H1 (cell line): ENCODE data around the gene ANKRD30A. TPM values are rescaled to one million over a fixed set of nuclear protein-coding genes. Genes with fewer than 3 reads are reported as not detected.

ENCODE experiments used
- CTCF ChIA-PET: fragments of 300-600 bp; sonication (Branson Sonifier 250); formaldehyde crosslinking; loops from one replicate; lab custom pipeline; 2021; ENCODE audit not compliant: partially characterized antibody; lab: Charles Lee
- POLR2A ChIA-PET: fragments of 300-600 bp; sonication (Branson Sonifier 250); formaldehyde crosslinking; loops from one replicate; lab custom pipeline; 2021; ENCODE audit warnings: inconsistent platforms; ENCODE audit not compliant: partially characterized antibody; lab: Charles Lee
- DNase-seq, 2 experiments: peaks; one replicate each; pipeline versions ENCODE4 v3.0.0 to v3.0.0-alpha.2; 2010 to 2022; ENCODE audit warnings: low spot score in 2 of 2, low read depth in 1 of 2, mixed read lengths in 1 of 2
- FAIRE-seq: peaks from 2 replicates; lab custom pipeline; 2011; peaks lifted over from hg19 to GRCh38; lab: Jason Lieb, UNC
- H2AFZ ChIP-seq: 2 replicates; pipeline ENCODE4 v1.8.1; 2012; ENCODE audit warnings: low read length, inconsistent platforms
- H2AK5ac ChIP-seq: 2 replicates; pipeline ENCODE4 v1.6.1; 2013; ENCODE audit warnings: low read depth, low read length
- H2BK120ac ChIP-seq: replicated peaks from 2 replicates; pipeline ENCODE3; 2013; ENCODE audit warnings: low read depth, low read length, inconsistent platforms
- H2BK12ac ChIP-seq: 2 replicates; pipeline ENCODE4 v1.6.1; 2013; ENCODE audit warnings: low read depth, low read length
- H2BK15ac ChIP-seq: 2 replicates; pipeline ENCODE4 v1.6.1; 2013; ENCODE audit warnings: low read length
- H2BK20ac ChIP-seq: 2 replicates; pipeline ENCODE4 v1.6.1; 2013; ENCODE audit warnings: low read length
- H2BK5ac ChIP-seq: 2 replicates; pipeline ENCODE4 v1.6.1; 2013; ENCODE audit warnings: low read depth, low read length
- H3K14ac ChIP-seq: 2 replicates; pipeline ENCODE4 v1.6.1; 2013; ENCODE audit warnings: inconsistent platforms; ENCODE audit not compliant: insufficient read length
- H3K18ac ChIP-seq: 2 replicates; pipeline ENCODE4 v1.6.1; 2013; ENCODE audit warnings: low read length; ENCODE audit errors: extremely low read depth
- H3K23ac ChIP-seq: 2 replicates; pipeline ENCODE4 v1.6.1; 2013; ENCODE audit warnings: inconsistent platforms; ENCODE audit not compliant: insufficient read length
- H3K23me2 ChIP-seq: 2 replicates; pipeline ENCODE4 v1.6.1; 2013; ENCODE audit warnings: low read depth, low read length
- H3K27ac ChIP-seq: 2 replicates; pipeline ENCODE4 v1.6.1; 2011; ENCODE audit warnings: low read depth, low read length, inconsistent platforms
- H3K27me3 ChIP-seq, 4 experiments: replicated peaks in 1 of 4; 1 replicate in 1 of 4; 2 replicates in 3 of 4; pipeline versions ENCODE4 v1.6.1 to v1.8.1; 2011 to 2013; ENCODE audit warnings: low read length in 3 of 4, mild to moderate bottlenecking in 3 of 4, inconsistent platforms in 2 of 4, mixed read lengths in 2 of 4, moderate library complexity in 1 of 4; ENCODE audit not compliant: control insufficient read depth in 3 of 4, insufficient read depth in 3 of 4; ENCODE audit errors: extremely low read depth in 1 of 4
- H3K36me3 ChIP-seq, 4 experiments: 2 replicates each; pipeline versions ENCODE4 v1.6.1 to v1.8.1; 2011 to 2013; ENCODE audit warnings: mild to moderate bottlenecking in 4 of 4, low read length in 3 of 4, moderate library complexity in 2 of 4, control low read depth in 1 of 4, inconsistent platforms in 1 of 4; ENCODE audit not compliant: insufficient read depth in 4 of 4, control insufficient read depth in 2 of 4
- H3K4ac ChIP-seq: replicated peaks from 2 replicates; pipeline ENCODE3; 2013; ENCODE audit warnings: low read length, low read depth, mixed read lengths, inconsistent platforms; ENCODE audit not compliant: insufficient read length
- H3K4me1 ChIP-seq, 4 experiments: replicated peaks in 1 of 4; 1 replicate in 1 of 4; 2 replicates in 3 of 4; pipeline versions ENCODE4 v1.6.1 to v1.8.1; 2011 to 2013; ENCODE audit warnings: low read length in 3 of 4, inconsistent platforms in 2 of 4, mixed read lengths in 1 of 4; ENCODE audit not compliant: insufficient read depth in 4 of 4, control insufficient read depth in 3 of 4
- H3K4me2 ChIP-seq, 2 experiments: 2 replicates each; pipeline versions ENCODE4 v1.6.1 to v1.8.1; 2011 to 2013; ENCODE audit warnings: low read depth in 2 of 2, low read length in 2 of 2, control low read depth in 1 of 2, inconsistent platforms in 1 of 2, mild to moderate bottlenecking in 1 of 2; ENCODE audit not compliant: insufficient read depth in 1 of 2
- H3K4me3 ChIP-seq, 4 experiments: fragments of 200-600, 300-600 bp in 1 of 4; sonication (generic), shearing (Covaris generic), sonication (Bioruptor Twin) in 1 of 4; 2 replicates each; pipeline versions ENCODE4 v1.5.1 to v1.8.1; 2011 to 2016; ENCODE audit warnings: low read length in 4 of 4, low read depth in 3 of 4, control low read depth in 2 of 4, inconsistent platforms in 2 of 4, mild to moderate bottlenecking in 2 of 4, mixed read lengths in 1 of 4, moderate library complexity in 1 of 4; ENCODE audit not compliant: insufficient read depth in 2 of 4; ENCODE audit errors: extremely low read depth in 1 of 4
- H3K56ac ChIP-seq: replicated peaks from 2 replicates; pipeline ENCODE3; 2013; ENCODE audit warnings: low read depth, mild to moderate bottlenecking, mixed read lengths, low read length, inconsistent platforms; ENCODE audit not compliant: insufficient read length
- H3K79me1 ChIP-seq: 2 replicates; pipeline ENCODE4 v1.6.1; 2013; ENCODE audit warnings: low read depth, low read length, control low read depth
- H3K79me2 ChIP-seq, 2 experiments: 2 replicates each; pipeline versions ENCODE4 v1.6.1 to v1.8.1; 2012 to 2013; ENCODE audit warnings: low read length in 2 of 2, mild to moderate bottlenecking in 2 of 2, inconsistent platforms in 1 of 2; ENCODE audit not compliant: insufficient read depth in 2 of 2, control insufficient read depth in 1 of 2
- H3K9ac ChIP-seq, 4 experiments: replicated peaks in 1 of 4; 1 replicate in 1 of 4; 2 replicates in 3 of 4; pipeline versions ENCODE4 v1.6.1 to v1.8.1; 2011 to 2013; ENCODE audit warnings: low read depth in 3 of 4, low read length in 3 of 4, control low read depth in 2 of 4, mild to moderate bottlenecking in 2 of 4, moderate library complexity in 2 of 4, inconsistent platforms in 1 of 4; ENCODE audit errors: extremely low read depth in 1 of 4
- H3K9me3 ChIP-seq, 2 experiments: 2 replicates each; pipeline versions ENCODE4 v1.6.1 to v1.8.1; 2012 to 2013; ENCODE audit warnings: mild to moderate bottlenecking in 2 of 2, moderate library complexity in 2 of 2, control low read depth in 1 of 2, inconsistent platforms in 1 of 2, low read depth in 1 of 2, low read length in 1 of 2, mixed read lengths in 1 of 2; ENCODE audit not compliant: insufficient read depth in 2 of 2
- H4K20me1 ChIP-seq, 2 experiments: replicated peaks in 1 of 2; 2 replicates each; pipeline versions ENCODE3 to v1.8.1; 2011 to 2013; ENCODE audit warnings: inconsistent platforms in 2 of 2, low read length in 2 of 2, mild to moderate bottlenecking in 1 of 2; ENCODE audit not compliant: insufficient read depth in 2 of 2, control insufficient read depth in 1 of 2
- H4K5ac ChIP-seq: 2 replicates; pipeline ENCODE4 v1.6.1; 2013; ENCODE audit warnings: low read length, low read depth, mixed read lengths, inconsistent platforms; ENCODE audit not compliant: insufficient read length
- H4K8ac ChIP-seq: 2 replicates; pipeline ENCODE4 v1.8.0; 2013; ENCODE audit warnings: mild to moderate bottlenecking, moderate library complexity, low read length, inconsistent platforms; ENCODE audit not compliant: insufficient read depth; ENCODE audit errors: extremely low read depth
- H4K91ac ChIP-seq: replicated peaks from 2 replicates; pipeline ENCODE3; 2013; ENCODE audit warnings: low read length, mixed read lengths, inconsistent platforms; ENCODE audit not compliant: insufficient read length
- HDAC2 ChIP-seq, 2 experiments: fragments of 300-600 bp in 1 of 2; sonication (generic) in 1 of 2; IDR thresholded peaks; 2 replicates each; pipeline ENCODE4 v1.6.1; 2011 to 2012; ENCODE audit warnings: low read depth in 2 of 2, low read length in 2 of 2, mild to moderate bottlenecking in 2 of 2, moderate library complexity in 2 of 2, borderline replicate concordance in 1 of 2, inconsistent platforms in 1 of 2
- POLR2AphosphoS5 ChIP-seq: IDR thresholded peaks from 2 replicates; pipeline ENCODE4 v1.6.1; 2011; ENCODE audit warnings: low read depth, low read length
- TBP ChIP-seq: IDR thresholded peaks from 2 replicates; pipeline ENCODE4 v1.6.1; 2011; ENCODE audit warnings: low read depth, low read length, improper control_type of control experiment
- WGBS, 2 experiments: shearing (Covaris generic) in 1 of 2; methylation state at CpG; one replicate each; pipeline versions ENCODE4 v1.1.6 to v1.1.7; 2013 to 2015; ENCODE audit warnings: low lambda C conversion rate in 2 of 2, mixed read lengths in 2 of 2, inconsistent platforms in 1 of 2, low coverage in 1 of 2, missing lambda C conversion rate in 1 of 2; ENCODE audit not compliant: insufficient replicate concordance in 2 of 2, insufficient coverage in 1 of 2, insufficient read length in 1 of 2; ENCODE audit errors: extremely low coverage in 1 of 2, missing lambda C conversion rate in 1 of 2; 5-methylcytosine and 5-hydroxymethylcytosine counted together
- polyA plus RNA-seq, 7 experiments: library from polyadenylated mRNA; depleted of rRNA in 3 of 7; stranded (reverse) in 5 of 7; unstranded in 2 of 7; fragments of >200 nt in 5 of 7; fragments of 200-250 nt in 2 of 7; gene quantifications; 1 replicate in 5 of 7; 2 replicates in 1 of 7; 4 replicates in 1 of 7; pipeline versions ENCODE4 v1.2.1 to v1.2.3, GENCODE V29; 2011 to 2013; ENCODE audit warnings: missing spikeins in 2 of 7, mixed read lengths in 2 of 7
- total RNA-seq: library from RNA; stranded (reverse); fragmentation: NEBNext Ultra II Directional; extraction: Animal tissue kit (Norgen Biotek cat#: 25700); gene quantifications from 2 replicates; pipeline ENCODE4 v1.2.1, GENCODE V29; 2021

ANKRD30A gene
- total and polyA plus RNA-seq, 2 of the 8 experiments (the other 6 are each of a cell fraction or from before 2014, with no cell fraction given), result not detected

DNA sequence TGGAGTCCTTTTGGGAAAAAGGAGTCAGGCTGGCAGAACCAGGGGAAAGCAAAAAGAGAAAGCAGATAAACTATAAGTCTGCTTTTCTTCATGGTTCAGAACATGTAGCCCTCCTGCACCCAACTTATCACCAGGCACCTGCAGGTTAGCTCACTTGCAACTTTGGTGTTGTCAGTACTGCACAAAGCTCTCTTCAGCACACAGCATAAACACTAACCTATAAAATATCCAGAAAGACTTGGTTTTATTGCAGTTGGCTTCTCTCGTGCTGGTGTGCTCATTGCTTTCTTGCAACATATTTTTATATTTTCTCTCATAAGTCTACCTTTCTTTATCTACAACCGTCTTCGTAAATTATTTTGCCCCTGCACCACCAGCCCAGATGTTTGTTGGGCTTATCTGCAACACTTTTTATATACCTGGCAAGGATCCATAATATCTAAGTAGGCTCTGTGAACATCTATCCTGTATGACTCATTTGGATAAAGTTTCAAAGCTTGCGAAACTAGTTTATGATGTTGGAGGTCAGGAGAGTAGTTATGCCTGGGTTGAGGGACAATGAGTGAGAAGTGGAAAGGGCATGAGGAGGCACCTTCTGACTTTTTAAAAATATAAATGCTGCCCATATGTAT lies 164.6 kb downstream of the ANKRD30A start:
- no peak overlapping the region for H3K14ac ChIP-seq
- H3K4me3 ChIP-seq, result no peak overlapping the region
- no peak overlapping the region for H3K9ac ChIP-seq
- H3K4me2 ChIP-seq, result no peak overlapping the region
- no peak overlapping the region for H3K27ac ChIP-seq
- H2BK120ac ChIP-seq, result no peak overlapping the region
- H3K23me2 ChIP-seq, result no peaks in the 10 kb centered on the region
- no peak overlapping the region for H4K5ac ChIP-seq
- H3K79me1 ChIP-seq, result no peaks in the 10 kb centered on the region
- H4K91ac ChIP-seq, result no peak overlapping the region
- no peak for TF ChIP-seq TBP
- no peak for TF ChIP-seq POLR2AphosphoS5
- TF ChIP-seq HDAC2 (IDR thresholded peaks at IDR 0.05; ENCODE audit: borderline replicate concordance in 1 of 2, low read depth in 2 of 2, low read length in 2 of 2), result no peak
- H3K56ac ChIP-seq, result no peak overlapping the region
- POLR2A ChIA-PET, result no interaction called here
- no peak overlapping the region for H2BK12ac ChIP-seq
- no peak overlapping the region for H3K23ac ChIP-seq
- no peak overlapping the region for H2BK5ac ChIP-seq
- H2AK5ac ChIP-seq, result no peak overlapping the region
- no peak overlapping the region for H2AFZ ChIP-seq
- no peak for DNase-seq
- H3K4ac ChIP-seq, result no peak overlapping the region
- H2BK20ac ChIP-seq, result no peak overlapping the region
- H2BK15ac ChIP-seq, result no peak overlapping the region
- no peaks in the 10 kb centered on the region for H3K27me3 ChIP-seq
- H3K36me3 ChIP-seq, result no peaks in the 10 kb centered on the region
- peaks cover 54 to 81% of the 10 kb centered on the region in 2 experiments for H3K9me3 ChIP-seq
- CTCF ChIA-PET, result no interaction called here
- no peak overlapping the region for H4K8ac ChIP-seq
- no peaks in the 10 kb centered on the region for H3K4me1 ChIP-seq
- no peaks in the 10 kb centered on the region for H3K79me2 ChIP-seq
- H4K20me1 ChIP-seq, result no peaks in the 10 kb centered on the region
- H3K18ac ChIP-seq, result no peak overlapping the region
- WGBS, 2 experiments, result 84% methylated on average over 4 of the region's 4 CpGs; no CpG with 5 or more reads in 1 of the 2 experiments
- FAIRE-seq, result no peak
